Astrocyte (in vitro differentiated cells and primary cell): ENCODE data around the gene LMNB1. TPM values are rescaled to one million over a fixed set of nuclear protein-coding genes. Genes with fewer than 3 reads are reported as not detected.

Source experiments
- DNase-seq: peaks from one replicate; pipeline ENCODE4 v3.0.0-alpha.2; 2010; ENCODE audit warnings: low read depth
- FAIRE-seq: peaks from 2 replicates; lab custom pipeline; 2011; peaks lifted over from hg19 to GRCh38; lab: Jason Lieb, UNC
- H2AFZ ChIP-seq: 2 replicates; pipeline ENCODE4 v1.6.0; 2012; ENCODE audit warnings: low read depth, low read length, inconsistent platforms
- H3K27ac ChIP-seq: 2 replicates; pipeline ENCODE4 v1.5.1; 2011; ENCODE audit warnings: low read depth, low read length, inconsistent platforms
- H3K27me3 ChIP-seq: 2 replicates; pipeline ENCODE4 v1.6.0; 2011; ENCODE audit warnings: low read length, inconsistent platforms; ENCODE audit not compliant: insufficient read depth
- H3K36me3 ChIP-seq: 2 replicates; pipeline ENCODE4 v1.5.1; 2011; ENCODE audit warnings: low read length, inconsistent platforms; ENCODE audit not compliant: insufficient read depth
- H3K4me1 ChIP-seq: 2 replicates; pipeline ENCODE4 v1.5.1; 2011; ENCODE audit warnings: low read length, inconsistent platforms; ENCODE audit not compliant: insufficient read depth
- H3K4me2 ChIP-seq: 2 replicates; pipeline ENCODE4 v1.6.0; 2012; ENCODE audit warnings: low read length, inconsistent platforms
- H3K4me3 ChIP-seq: 2 replicates; pipeline ENCODE4 v1.5.1; 2011; ENCODE audit warnings: low read depth, mild to moderate bottlenecking, low read length, inconsistent platforms; ENCODE audit not compliant: insufficient read depth
- H3K79me2 ChIP-seq: 2 replicates; pipeline ENCODE4 v1.6.0; 2012; ENCODE audit warnings: mild to moderate bottlenecking, low read length, inconsistent platforms; ENCODE audit not compliant: insufficient read depth
- H3K9ac ChIP-seq: 2 replicates; pipeline ENCODE4 v1.6.0; 2012; ENCODE audit warnings: mild to moderate bottlenecking, low read length, inconsistent platforms
- H3K9me3 ChIP-seq: 2 replicates; pipeline ENCODE4 v1.5.1; 2012; ENCODE audit warnings: low read depth, mild to moderate bottlenecking, low read length, inconsistent platforms; ENCODE audit not compliant: insufficient read depth
- H4K20me1 ChIP-seq: 2 replicates; pipeline ENCODE4 v1.6.0; 2012; ENCODE audit warnings: low read length, inconsistent platforms; ENCODE audit not compliant: insufficient read depth
- H3K27ac Mint-ChIP-seq: one replicate; pipeline ENCODE4 v1.8.0; 2021; ENCODE audit warnings: mild to moderate bottlenecking, mixed read lengths; ENCODE audit not compliant: unreplicated experiment
- H3K27me3 Mint-ChIP-seq: one replicate; pipeline ENCODE4 v1.8.0; 2021; ENCODE audit warnings: low read depth, mixed read lengths; ENCODE audit not compliant: unreplicated experiment
- H3K36me3 Mint-ChIP-seq: one replicate; pipeline ENCODE4 v1.8.0; 2021; ENCODE audit warnings: low read depth, mixed read lengths; ENCODE audit not compliant: unreplicated experiment
- H3K4me1 Mint-ChIP-seq: one replicate; pipeline ENCODE4 v1.8.0; 2021; ENCODE audit warnings: low read depth, mixed read lengths; ENCODE audit not compliant: unreplicated experiment
- H3K4me3 Mint-ChIP-seq: one replicate; pipeline ENCODE4 v1.8.0; 2021; ENCODE audit warnings: mild to moderate bottlenecking, moderate library complexity, mixed read lengths; ENCODE audit not compliant: unreplicated experiment
- H3K9me3 Mint-ChIP-seq: one replicate; pipeline ENCODE4 v1.8.0; 2021; ENCODE audit warnings: mild to moderate bottlenecking, mixed read lengths; ENCODE audit not compliant: unreplicated experiment
- CTCF ChIP-seq: IDR thresholded peaks from 2 replicates; pipeline ENCODE4 v1.5.1; 2011; ENCODE audit warnings: low read depth, mild to moderate bottlenecking, inconsistent platforms, low read length, moderate library complexity; ENCODE audit not compliant: insufficient read depth
- EZH2 ChIP-seq: IDR thresholded peaks from 2 replicates; pipeline ENCODE4 v1.6.1; 2012; ENCODE audit warnings: mild to moderate bottlenecking, low read length, inconsistent platforms; ENCODE audit not compliant: insufficient read depth
- total RNA-seq: library from RNA; stranded (reverse); gene quantifications from 2 replicates; pipeline ENCODE4 v1.2.1, GENCODE V29; 2021

LMNB1 gene
- total RNA-seq, 1 donor from 2014 or later = 12.7 TPM

- H3K27me3 ChIP-seq = no peaks in the 10 kb centered on the region
- peaks cover 4% of the 10 kb centered on the region for H3K4me1 Mint-ChIP-seq
- TF ChIP-seq CTCF (no peak), EZH2 (no peak)
- H3K9me3 Mint-ChIP-seq = no peaks in the 10 kb centered on the region
- H3K9ac ChIP-seq = no peak overlapping the region
- H3K4me2 ChIP-seq = no peak overlapping the region
- no peak overlapping the region for H3K4me3 ChIP-seq
- no peaks in the 10 kb centered on the region for H3K9me3 ChIP-seq
- no peaks in the 10 kb centered on the region for H4K20me1 ChIP-seq
- no peaks in the 10 kb centered on the region for H3K36me3 ChIP-seq
- H3K27ac Mint-ChIP-seq = peak overlapping the region; percentile 76
- H3K27me3 Mint-ChIP-seq = no peaks in the 10 kb centered on the region
- no peaks in the 10 kb centered on the region for H3K4me1 ChIP-seq
- H2AFZ ChIP-seq = no peak overlapping the region
- no peak overlapping the region for H3K27ac ChIP-seq
- H3K4me3 Mint-ChIP-seq = no peak overlapping the region
- no peaks in the 10 kb centered on the region for H3K79me2 ChIP-seq
- no peaks in the 10 kb centered on the region for H3K36me3 Mint-ChIP-seq
- DNase-seq (no peak), FAIRE-seq (no peak)
These were observed 40.8 kb upstream of the LMNB1 start for GRCh38 chr5:126736141-126736540.

GRCh38 chr5:126741361-126741760 lies 35.6 kb upstream of the LMNB1 start:
- no peak overlapping the region for H3K4me3 Mint-ChIP-seq

More at GRCh38 chr5:126741361-126741760, 35.6 kb upstream of the LMNB1 start:
- no peak overlapping the region for H2AFZ ChIP-seq
- H3K9me3 ChIP-seq = no peaks in the 10 kb centered on the region
- Mint-ChIP-seq H3K27ac (no peak overlapping the region), H3K9me3 (no peaks in the 10 kb centered on the region), H3K36me3 (no peaks in the 10 kb centered on the region), H3K4me1 (peaks cover 7% of the 10 kb centered on the region), H3K27me3 (no peaks in the 10 kb centered on the region)
- DNase-seq = no peak
- H3K4me3 ChIP-seq = no peak overlapping the region
- no peak overlapping the region for H3K27ac ChIP-seq
- TF ChIP-seq EZH2 = no peak
- TF ChIP-seq CTCF = no peak
- H3K36me3 ChIP-seq = no peaks in the 10 kb centered on the region
- H3K9ac ChIP-seq = no peak overlapping the region
- FAIRE-seq = no peak
- H3K27me3 ChIP-seq = no peaks in the 10 kb centered on the region
- H3K4me1 ChIP-seq = no peaks in the 10 kb centered on the region
- no peak overlapping the region for H3K4me2 ChIP-seq
- H4K20me1 ChIP-seq = no peaks in the 10 kb centered on the region
- no peaks in the 10 kb centered on the region for H3K79me2 ChIP-seq
